ENCODE results near the gene DYRK4.

The DYRK4 gene

GRCh38 chr12:4653691-4654090, 91.7 kb downstream of the DYRK4 start:
- no peak for TF ChIP-seq EZH2 (IDR thresholded peaks at IDR 0.05; ENCODE audit: borderline replicate concordance, low read length)
- no peak for TF ChIP-seq CTCF (IDR thresholded peaks at IDR 0.05; ENCODE audit: low read length)

More at GRCh38 chr12:4653691-4654090, 91.7 kb downstream of the DYRK4 start:
- Histone ChIP-seq H3K27me3 (ENCODE audit: insufficient read depth, low read length) (no peaks in the 10 kb centered on the region), H2AFZ (ENCODE audit: low read length) (no peak overlapping the region), H4K20me1 (ENCODE audit: insufficient read depth, low read length) (no peaks in the 10 kb centered on the region), H3K4me1 (ENCODE audit: insufficient read depth, low read length, severe bottlenecking) (peaks cover 13% of the 10 kb centered on the region), H3K4me2 (ENCODE audit: low read length) (no peak overlapping the region), H3K36me3 (ENCODE audit: insufficient read depth, low read length) (peaks cover 43% of the 10 kb centered on the region), H3K27ac (ENCODE audit: low read depth, low read length, poor library complexity, severe bottlenecking) (no peak overlapping the region), H3K79me2 (ENCODE audit: insufficient read depth, low read length) (peaks cover 35% of the 10 kb centered on the region), H3K9ac (ENCODE audit: low read length) (no peak overlapping the region), H3F3A (ENCODE audit: insufficient read depth, low read length) (no peaks in the 10 kb centered on the region), H3K4me3 (ENCODE audit: low read depth, low read length, poor library complexity, severe bottlenecking) (no peak overlapping the region), H3K9me2 (ENCODE audit: low read depth, low read length) (no peaks in the 10 kb centered on the region), H3K9me3 (ENCODE audit: low read length) (no peaks in the 10 kb centered on the region)
